Measurements from ENCODE around the gene RNF181.

DNA sequence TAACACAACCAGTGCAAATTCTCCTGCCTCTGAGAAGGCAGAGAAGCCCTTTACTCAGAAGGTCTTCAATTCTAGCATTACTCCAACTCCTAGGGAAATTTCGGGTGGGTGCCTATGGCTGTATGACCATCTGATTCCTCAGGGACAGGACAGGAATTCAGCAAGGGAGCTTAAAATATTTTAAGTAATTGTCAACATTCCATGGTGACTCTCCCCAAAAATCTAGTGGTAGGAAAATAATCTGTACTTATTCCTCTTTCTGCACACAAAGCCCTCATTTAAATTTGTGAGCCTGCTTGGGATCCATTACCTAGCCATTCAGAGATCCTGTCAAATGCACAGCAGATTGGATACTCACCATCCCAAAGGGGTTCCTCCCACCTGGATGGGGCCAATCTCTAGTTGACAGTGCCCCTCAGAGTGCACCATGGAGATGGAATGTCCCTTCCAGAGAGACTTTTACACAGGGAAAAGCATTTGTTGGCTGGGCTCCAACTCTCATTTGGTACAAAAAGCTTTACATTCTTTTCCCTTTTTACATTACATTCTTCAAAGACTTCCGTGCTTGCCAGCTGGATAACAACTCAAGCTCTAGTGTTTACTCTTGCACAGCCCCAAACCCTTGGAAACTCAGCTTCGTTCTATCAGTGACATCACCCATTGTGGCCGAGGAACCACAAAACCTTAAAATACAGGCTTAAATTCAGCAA, 10.0 kb downstream of the RNF181 start:
- TF ChIP-seq POLR2A (IDR thresholded peaks at IDR 0.05) (no peak), CTCF (IDR thresholded peaks at IDR 0.05) (no peak)

All from Peyer's patch (tissue), 4 donors.